Upper lobe of left lung (tissue), 4 donors: ENCODE results near the gene SERPINA12.

Experiments used
- CTCF ChIP-seq, 6 experiments: fragments of 450-650 bp in 4 of 6; fragments of 200-600 bp in 2 of 6; sonication (generic) in 2 of 6; IDR thresholded peaks; one replicate each; pipeline ENCODE4 v1.5.1; 2016 to 2019; ENCODE audit warnings: antibody characterized with exemption in 6 of 6
- EP300 ChIP-seq, 4 donors: sonication (generic); formaldehyde crosslinking; IDR thresholded peaks; one replicate each; pipeline ENCODE4 v1.5.1; 2017; ENCODE audit warnings: antibody characterized with exemption in 4 of 4, control low read depth in 2 of 4
- POLR2A ChIP-seq, 4 donors: fragments of 450-650 bp; IDR thresholded peaks; one replicate each; pipeline ENCODE4 v1.5.1; 2016 to 2017; ENCODE audit warnings: antibody characterized with exemption in 4 of 4, mild to moderate bottlenecking in 2 of 4
- POLR2AphosphoS5 ChIP-seq, 2 donors: sonication (generic); formaldehyde crosslinking; IDR thresholded peaks; one replicate each; pipeline ENCODE4 v1.5.1; 2017; ENCODE audit warnings: antibody characterized with exemption in 2 of 2

- TF ChIP-seq CTCF (IDR thresholded peaks at IDR 0.05) = no peak
- no peak for TF ChIP-seq POLR2A (IDR thresholded peaks at IDR 0.05)
- TF ChIP-seq EP300 (IDR thresholded peaks at IDR 0.05) = no peak
- no peak for TF ChIP-seq POLR2AphosphoS5 (IDR thresholded peaks at IDR 0.05)
Observed at GRCh38 chr14:94494085-94494484, 15.2 kb downstream of the SERPINA12 start.
